Stomach (tissue), 4 donors: ENCODE data around the gene PPP1R9B.

Experiments
- CTCF ChIP-seq, 7 experiments: fragments of 450-650 bp in 4 of 7; fragments of 200-600 bp in 3 of 7; sonication (generic) in 3 of 7; IDR thresholded peaks; one replicate each; pipeline ENCODE4 v1.5.1; 2016 to 2019; ENCODE audit warnings: antibody characterized with exemption in 7 of 7, control low read depth in 2 of 7, mild to moderate bottlenecking in 1 of 7
- POLR2A ChIP-seq, 4 donors: fragments of 450-650 bp; IDR thresholded peaks; one replicate each; pipeline ENCODE4 v1.6.1; 2016; ENCODE audit warnings: antibody characterized with exemption in 4 of 4, control low read depth in 2 of 4, mild to moderate bottlenecking in 1 of 4, moderate library complexity in 1 of 4
- POLR2AphosphoS5 ChIP-seq, 3 donors: sonication (generic); formaldehyde crosslinking; IDR thresholded peaks; one replicate each; pipeline ENCODE4 v1.6.1; 2016; ENCODE audit warnings: antibody characterized with exemption in 3 of 3

- TF ChIP-seq CTCF (IDR thresholded peaks at IDR 0.05) (no peak), POLR2AphosphoS5 (IDR thresholded peaks at IDR 0.05) (no peak), POLR2A (IDR thresholded peaks at IDR 0.05) (no peak)
Observed at GRCh38 chr17:50106393-50107131, 43.9 kb downstream of the PPP1R9B start.
